ENCODE measurements around the gene HEBP1.
A peak's percentile ranks its signal among the peaks of the same experiment; 100 is the strongest.

HEBP1 gene

DNA sequence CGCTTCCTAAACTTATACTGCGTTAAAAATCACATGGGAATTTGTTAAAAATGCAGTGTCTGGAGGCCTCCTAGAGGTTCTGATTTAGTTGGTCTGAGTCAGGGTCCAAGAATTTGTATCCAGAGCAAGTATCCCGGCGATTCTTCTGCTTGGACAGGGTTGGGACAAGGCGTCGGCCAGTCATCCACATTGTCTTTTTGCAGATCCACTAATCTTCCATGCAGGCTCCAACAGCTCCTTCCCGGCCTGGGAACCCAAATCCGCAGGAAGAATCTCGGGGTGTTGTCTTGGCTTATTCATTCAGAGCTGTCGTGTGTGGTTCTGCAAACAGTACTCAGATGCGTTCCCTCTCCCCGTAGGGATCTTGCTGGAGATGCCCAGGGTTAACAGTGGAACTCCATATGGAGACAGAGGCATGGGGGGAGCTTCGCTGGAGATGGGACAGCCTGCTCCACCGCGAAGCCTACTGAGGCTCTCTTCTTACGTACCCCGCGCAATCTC is 73.4 kb downstream of the HEBP1 start:
- H3K27me3 ChIP-seq (ENCODE audit: low read depth, low read length), result no peaks in the 10 kb centered on the region
- H3K36me3 ChIP-seq (ENCODE audit: control insufficient read depth in 1 of 2, insufficient read depth in 2 of 2, low read length in 2 of 2), result no peaks in the 10 kb centered on the region
- no peaks in the 10 kb centered on the region for H3K4me1 ChIP-seq (ENCODE audit: control insufficient read depth in 1 of 2, insufficient read depth in 2 of 2, low read length in 2 of 2)
- H3K4me3 ChIP-seq (ENCODE audit: low read depth in 1 of 2, low read length in 2 of 2), result peak overlapping the region in 1 of 2 donors; percentile 42
- H3K9me3 ChIP-seq (ENCODE audit: control insufficient read depth in 1 of 2, low read length in 2 of 2), result no peaks in the 10 kb centered on the region
- no peak overlapping the region for H3K27ac ChIP-seq (ENCODE audit: low read length)

DNA sequence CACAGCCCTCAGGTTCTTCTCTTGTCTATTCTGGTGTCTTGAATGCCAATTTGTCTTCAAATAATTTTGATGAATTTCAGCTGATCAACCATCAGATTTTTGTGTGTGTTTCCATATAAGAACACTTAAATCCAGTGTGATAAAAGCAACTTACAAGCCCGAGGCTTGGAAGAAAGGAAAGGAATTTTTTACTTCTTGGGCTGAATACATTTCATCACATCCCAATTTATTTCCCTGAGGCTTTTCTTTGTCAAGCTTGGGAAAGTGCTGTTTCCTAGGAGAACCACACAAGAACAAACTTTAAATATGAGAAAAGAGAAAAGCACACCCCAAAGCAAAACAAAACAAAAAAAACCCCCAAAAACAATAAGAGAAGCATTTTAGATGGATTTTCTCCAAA is 74.7 kb downstream of the HEBP1 start:
- H3K4me3 ChIP-seq (ENCODE audit: low read depth in 1 of 2, low read length in 2 of 2), result no peak overlapping the region
- no peak overlapping the region for H3K27ac ChIP-seq (ENCODE audit: low read length)
- no peaks in the 10 kb centered on the region for H3K4me1 ChIP-seq (ENCODE audit: control insufficient read depth in 1 of 2, insufficient read depth in 2 of 2, low read length in 2 of 2)
- no peaks in the 10 kb centered on the region for H3K36me3 ChIP-seq (ENCODE audit: control insufficient read depth in 1 of 2, insufficient read depth in 2 of 2, low read length in 2 of 2)
- H3K27me3 ChIP-seq (ENCODE audit: low read depth, low read length), result no peaks in the 10 kb centered on the region
- no peaks in the 10 kb centered on the region for H3K9me3 ChIP-seq (ENCODE audit: control insufficient read depth in 1 of 2, low read length in 2 of 2)

Data from muscle layer of duodenum (tissue), 2 donors.